Measurements from ENCODE around the gene ST3GAL3. TPM values are rescaled to one million over a fixed set of nuclear protein-coding genes. Genes with fewer than 3 reads are reported as not detected.

Gene ST3GAL3
- total RNA-seq, 1 experiment from 2014 or later: 8.3 TPM

DNA sequence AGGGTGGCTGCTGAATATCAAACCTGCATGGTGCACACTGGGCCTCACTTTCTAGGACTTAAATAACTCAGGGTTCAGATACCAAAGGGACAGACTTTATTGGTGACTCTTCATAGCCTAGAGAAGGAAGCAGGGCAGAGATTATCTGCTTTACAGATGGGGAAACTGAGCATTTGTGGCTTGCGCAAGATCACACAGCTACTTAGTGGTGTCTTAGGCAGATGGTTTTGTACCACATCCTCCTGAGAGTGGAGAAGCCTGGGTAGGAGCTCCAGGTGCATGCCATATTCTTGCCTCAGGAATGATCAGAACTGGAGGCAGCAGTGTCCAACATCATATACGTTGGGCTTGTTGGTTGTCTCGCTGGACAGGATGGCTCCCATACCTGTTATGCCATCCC lies 255.7 kb downstream of the ST3GAL3 start:
- H4K8ac ChIP-seq (replicated peaks; ENCODE audit: insufficient read length, low read depth, low read length): no peak overlapping the region
- no peak overlapping the region for H3K56ac ChIP-seq (ENCODE audit: insufficient read length, low read depth, low read length)
- no peak overlapping the region for H3K4me2 ChIP-seq (ENCODE audit: insufficient read depth, insufficient read length, low read length)
- no peak overlapping the region for H2BK15ac ChIP-seq (ENCODE audit: low read depth, low read length)
- WGBS (ENCODE audit: extremely low coverage, insufficient read length, low lambda C conversion rate): no CpG with 5 or more reads among the region's 3 CpGs
- Mint-ChIP-seq H3K36me3 (ENCODE audit: insufficient read depth in 1 of 3, low read depth in 3 of 3) (peaks cover 3 to 15% (median 9%) of the 10 kb centered on the region in 3 experiments; a peak in 4 of 7 replicates), H3K9me3 (no peaks in the 10 kb centered on the region), H3K27me3 (ENCODE audit: low read depth) (no peaks in the 10 kb centered on the region; the same call in 1 of the 2 replicates), H3K4me3 (no peak overlapping the region), H3K4me1 (no peaks in the 10 kb centered on the region), H3K27ac (no peak overlapping the region)
- no peaks in the 10 kb centered on the region for H3K9me3 ChIP-seq (ENCODE audit: control insufficient read depth, low read depth, low read length)
- H3K23ac ChIP-seq (ENCODE audit: insufficient read length, low read depth, low read length): no peak overlapping the region
- no peak overlapping the region for H2AK5ac ChIP-seq (ENCODE audit: insufficient read length, low read length)
- no peaks in the 10 kb centered on the region for H3K4me1 ChIP-seq (ENCODE audit: insufficient read depth, low read length)
- H2BK12ac ChIP-seq (ENCODE audit: insufficient read length, low read depth, low read length): no peak overlapping the region
- H3K14ac ChIP-seq (ENCODE audit: insufficient read depth, low read length): no peak overlapping the region
- no peaks in the 10 kb centered on the region for H3K27me3 ChIP-seq (ENCODE audit: insufficient read depth, low read length)
- H2BK120ac ChIP-seq (ENCODE audit: low read depth, low read length, poor library complexity, severe bottlenecking): no peak overlapping the region
- DNase-seq: no peak
- no peak overlapping the region for H3K4ac ChIP-seq (ENCODE audit: low read depth, low read length)
- H3K18ac ChIP-seq (ENCODE audit: insufficient read length, low read depth, low read length): no peak overlapping the region
- no peak overlapping the region for H3K27ac ChIP-seq (ENCODE audit: insufficient read length, low read depth, low read length)
- no peak overlapping the region for H2BK5ac ChIP-seq (ENCODE audit: insufficient read length, low read length)
- H3K23me2 ChIP-seq (ENCODE audit: insufficient read length, low read depth, low read length, poor library complexity, severe bottlenecking): no peaks in the 10 kb centered on the region
- TF ChIP-seq, protein P1, sequence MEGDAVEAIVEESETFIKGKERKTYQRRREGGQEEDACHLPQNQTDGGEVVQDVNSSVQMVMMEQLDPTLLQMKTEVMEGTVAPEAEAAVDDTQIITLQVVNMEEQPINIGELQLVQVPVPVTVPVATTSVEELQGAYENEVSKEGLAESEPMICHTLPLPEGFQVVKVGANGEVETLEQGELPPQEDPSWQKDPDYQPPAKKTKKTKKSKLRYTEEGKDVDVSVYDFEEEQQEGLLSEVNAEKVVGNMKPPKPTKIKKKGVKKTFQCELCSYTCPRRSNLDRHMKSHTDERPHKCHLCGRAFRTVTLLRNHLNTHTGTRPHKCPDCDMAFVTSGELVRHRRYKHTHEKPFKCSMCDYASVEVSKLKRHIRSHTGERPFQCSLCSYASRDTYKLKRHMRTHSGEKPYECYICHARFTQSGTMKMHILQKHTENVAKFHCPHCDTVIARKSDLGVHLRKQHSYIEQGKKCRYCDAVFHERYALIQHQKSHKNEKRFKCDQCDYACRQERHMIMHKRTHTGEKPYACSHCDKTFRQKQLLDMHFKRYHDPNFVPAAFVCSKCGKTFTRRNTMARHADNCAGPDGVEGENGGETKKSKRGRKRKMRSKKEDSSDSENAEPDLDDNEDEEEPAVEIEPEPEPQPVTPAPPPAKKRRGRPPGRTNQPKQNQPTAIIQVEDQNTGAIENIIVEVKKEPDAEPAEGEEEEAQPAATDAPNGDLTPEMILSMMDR (conservative IDR thresholded peaks at IDR 0.05): no peak
- no peak overlapping the region for H3T11ph ChIP-seq (ENCODE audit: low read length)
- H4K5ac ChIP-seq (ENCODE audit: insufficient read length, low read depth, low read length): no peak overlapping the region
- H3K9ac ChIP-seq (ENCODE audit: extremely low read depth, insufficient read length, low read length): no peak overlapping the region
- H2BK20ac ChIP-seq (ENCODE audit: low read depth, low read length, poor library complexity, severe bottlenecking): no peak overlapping the region
- no peaks in the 10 kb centered on the region for H4K20me1 ChIP-seq (ENCODE audit: control insufficient read depth, insufficient read depth, insufficient read length)
- no peaks in the 10 kb centered on the region for H3K79me1 ChIP-seq (ENCODE audit: insufficient read depth, low read depth, low read length, poor library complexity, severe bottlenecking)
- H2AFZ ChIP-seq (ENCODE audit: low read length): no peak overlapping the region
- H3K79me2 ChIP-seq (ENCODE audit: insufficient read depth, low read length): no peaks in the 10 kb centered on the region
- H4K91ac ChIP-seq (ENCODE audit: insufficient read length, low read depth, low read length): no peak overlapping the region
